ENCODE data around the gene C22orf15.

DNA sequence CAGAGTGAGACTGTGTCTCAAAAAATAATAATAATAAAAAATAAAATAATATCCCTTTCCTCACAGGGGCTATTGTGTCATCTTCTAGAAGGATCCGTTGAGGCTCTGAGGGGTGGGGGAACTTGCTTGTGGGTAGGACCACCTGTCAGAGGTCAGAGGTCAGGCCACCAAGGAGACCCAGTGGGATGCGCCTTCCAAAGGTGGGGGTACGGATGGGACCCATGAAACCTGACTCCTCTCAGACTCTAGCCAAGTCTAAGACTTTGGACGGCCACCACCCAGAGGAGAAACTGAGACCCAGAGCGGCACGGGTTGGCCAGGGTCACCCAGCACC, 9.5 kb downstream of the C22orf15 start:
- TF ChIP-seq EZH2 (IDR thresholded peaks at IDR 0.05; ENCODE audit: borderline replicate concordance): no peak
- TF ChIP-seq, protein P1, sequence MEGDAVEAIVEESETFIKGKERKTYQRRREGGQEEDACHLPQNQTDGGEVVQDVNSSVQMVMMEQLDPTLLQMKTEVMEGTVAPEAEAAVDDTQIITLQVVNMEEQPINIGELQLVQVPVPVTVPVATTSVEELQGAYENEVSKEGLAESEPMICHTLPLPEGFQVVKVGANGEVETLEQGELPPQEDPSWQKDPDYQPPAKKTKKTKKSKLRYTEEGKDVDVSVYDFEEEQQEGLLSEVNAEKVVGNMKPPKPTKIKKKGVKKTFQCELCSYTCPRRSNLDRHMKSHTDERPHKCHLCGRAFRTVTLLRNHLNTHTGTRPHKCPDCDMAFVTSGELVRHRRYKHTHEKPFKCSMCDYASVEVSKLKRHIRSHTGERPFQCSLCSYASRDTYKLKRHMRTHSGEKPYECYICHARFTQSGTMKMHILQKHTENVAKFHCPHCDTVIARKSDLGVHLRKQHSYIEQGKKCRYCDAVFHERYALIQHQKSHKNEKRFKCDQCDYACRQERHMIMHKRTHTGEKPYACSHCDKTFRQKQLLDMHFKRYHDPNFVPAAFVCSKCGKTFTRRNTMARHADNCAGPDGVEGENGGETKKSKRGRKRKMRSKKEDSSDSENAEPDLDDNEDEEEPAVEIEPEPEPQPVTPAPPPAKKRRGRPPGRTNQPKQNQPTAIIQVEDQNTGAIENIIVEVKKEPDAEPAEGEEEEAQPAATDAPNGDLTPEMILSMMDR (IDR thresholded peaks at IDR 0.05; ENCODE audit: poor library complexity): no peak
- no peak for TF ChIP-seq EZH2phosphoT487 (IDR thresholded peaks at IDR 0.05; ENCODE audit: low read depth, severe bottlenecking, unreplicated experiment)

All from hepatocyte (in vitro differentiated cells).